A673 (cell line): Measurements from ENCODE around the gene CAVIN1. TPM values are rescaled to one million over a fixed set of nuclear protein-coding genes. Genes with fewer than 3 reads are reported as not detected.
"Not testable (repeated sequence)": the region's sequence is repeated elsewhere in the genome, so short reads cannot be mapped to it uniquely, and the experiment has no call there.

Experiments
- BruUV-seq: library from RNA; stranded (reverse); fragments of 400-500 nt; replicated peaks from 2 replicates; lab custom pipeline; 2021; lab: Mats Ljungman, UMichigan
- CTCF ChIA-PET: fragments of 300-600 bp; sonication (Branson Sonifier 250); formaldehyde crosslinking; loops from one replicate; lab custom pipeline; 2022; ENCODE audit warnings: antibody characterized with exemption; lab: Charles Lee
- POLR2A ChIA-PET: fragments of 300-600 bp; sonication (Branson Sonifier 250); formaldehyde crosslinking; loops from one replicate; lab custom pipeline; 2022; ENCODE audit warnings: antibody characterized with exemption; ENCODE audit not compliant: low non-redundant PET; lab: Charles Lee
- DNase-seq: peaks from one replicate; pipeline ENCODE4 v3.0.0-alpha.2; 2015; ENCODE audit warnings: low spot score
- H3K27ac ChIP-seq: fragments of 200-600 bp; sonication (generic); 2 replicates; pipeline ENCODE4 v1.5.1; 2016; ENCODE audit warnings: mixed run types, low read depth, mild to moderate bottlenecking, mixed read lengths, antibody characterized with exemption, low read length; ENCODE audit not compliant: poor library complexity, severe bottlenecking
- H3K27me3 ChIP-seq: fragments of 200-600 bp; sonication (generic); replicated peaks from 2 replicates; pipeline ENCODE4 v1.6.1; 2017; ENCODE audit warnings: mixed run types, low read depth, mild to moderate bottlenecking, mixed read lengths, antibody characterized with exemption, low read length; ENCODE audit not compliant: insufficient read depth, poor library complexity
- H3K36me3 ChIP-seq: fragments of 200-600 bp; sonication (generic); 2 replicates; pipeline ENCODE4 v1.6.1; 2016; ENCODE audit warnings: mixed run types, mild to moderate bottlenecking, mixed read lengths, antibody characterized with exemption, low read length; ENCODE audit not compliant: insufficient read depth, poor library complexity, severe bottlenecking
- H3K4me1 ChIP-seq: fragments of 200-600 bp; sonication (generic); 2 replicates; pipeline ENCODE4 v1.6.1; 2017; ENCODE audit warnings: mixed run types, mild to moderate bottlenecking, mixed read lengths, antibody characterized with exemption, low read length; ENCODE audit not compliant: insufficient read depth, poor library complexity, severe bottlenecking
- H3K4me3 ChIP-seq: fragments of 200-600 bp; sonication (generic); 2 replicates; pipeline ENCODE4 v1.5.1; 2016; ENCODE audit warnings: low read depth, mixed run types, mild to moderate bottlenecking, mixed read lengths, low read length; ENCODE audit not compliant: poor library complexity, severe bottlenecking
- H3K9me3 ChIP-seq: fragments of 200-600 bp; sonication (generic); 2 replicates; pipeline ENCODE4 v1.6.1; 2016; ENCODE audit warnings: mixed run types, low read depth, mild to moderate bottlenecking, mixed read lengths, antibody characterized with exemption, low read length; ENCODE audit not compliant: poor library complexity, severe bottlenecking
- EZH2 ChIP-seq: fragments of 200-600 bp; sonication (generic); IDR thresholded peaks from 2 replicates; pipeline ENCODE4 v1.6.1; 2017; ENCODE audit warnings: borderline replicate concordance, low read depth, mild to moderate bottlenecking, mixed read lengths, antibody characterized with exemption, low read length; ENCODE audit not compliant: poor library complexity, severe bottlenecking
- intact Hi-C: fragments of 100-400 bp; cut with micrococcal nuclease; formaldehyde crosslinking; loops from one replicate; pipeline ENCODE4 v1.10.0; 2022; ENCODE audit not compliant: unreplicated experiment
- total RNA-seq: library from RNA; stranded (reverse); gene quantifications from 2 replicates; pipeline ENCODE4 v1.2.3, GENCODE V29; 2021
- TF ChIP-seq, protein P1 (sequence below): fragments of 300-800, 200-600 bp; sonication (generic); conservative IDR thresholded peaks from 2 replicates; pipeline ENCODE4 v1.5.1; 2017; ENCODE audit warnings: low read depth, mild to moderate bottlenecking, antibody characterized with exemption, low read length, moderate library complexity, mixed read lengths

The CAVIN1 gene
- total RNA-seq, 1 experiment from 2014 or later, result 19.9 TPM

- no peak overlapping the region for H3K27ac ChIP-seq
- CTCF ChIA-PET, result no interaction called here
Observed at GRCh38 chr17:42399948-42400843, 22.9 kb downstream of the CAVIN1 start.

GRCh38 chr17:42399121-42399520, 23.9 kb downstream of the CAVIN1 start:
- POLR2A ChIA-PET, result no interaction called here
- no peak for DNase-seq

More at GRCh38 chr17:42399948-42400843, 22.9 kb downstream of the CAVIN1 start:
- Histone ChIP-seq H3K36me3 (no peaks in the 10 kb centered on the region), H3K4me1 (no peaks in the 10 kb centered on the region), H3K4me3 (no peak overlapping the region), H3K9me3 (no peaks in the 10 kb centered on the region), H3K27me3 (no peaks in the 10 kb centered on the region)
- BruUV-seq, result no TSS peak
- TF ChIP-seq, protein P1, sequence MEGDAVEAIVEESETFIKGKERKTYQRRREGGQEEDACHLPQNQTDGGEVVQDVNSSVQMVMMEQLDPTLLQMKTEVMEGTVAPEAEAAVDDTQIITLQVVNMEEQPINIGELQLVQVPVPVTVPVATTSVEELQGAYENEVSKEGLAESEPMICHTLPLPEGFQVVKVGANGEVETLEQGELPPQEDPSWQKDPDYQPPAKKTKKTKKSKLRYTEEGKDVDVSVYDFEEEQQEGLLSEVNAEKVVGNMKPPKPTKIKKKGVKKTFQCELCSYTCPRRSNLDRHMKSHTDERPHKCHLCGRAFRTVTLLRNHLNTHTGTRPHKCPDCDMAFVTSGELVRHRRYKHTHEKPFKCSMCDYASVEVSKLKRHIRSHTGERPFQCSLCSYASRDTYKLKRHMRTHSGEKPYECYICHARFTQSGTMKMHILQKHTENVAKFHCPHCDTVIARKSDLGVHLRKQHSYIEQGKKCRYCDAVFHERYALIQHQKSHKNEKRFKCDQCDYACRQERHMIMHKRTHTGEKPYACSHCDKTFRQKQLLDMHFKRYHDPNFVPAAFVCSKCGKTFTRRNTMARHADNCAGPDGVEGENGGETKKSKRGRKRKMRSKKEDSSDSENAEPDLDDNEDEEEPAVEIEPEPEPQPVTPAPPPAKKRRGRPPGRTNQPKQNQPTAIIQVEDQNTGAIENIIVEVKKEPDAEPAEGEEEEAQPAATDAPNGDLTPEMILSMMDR, result no peak
- no peak for TF ChIP-seq EZH2
- POLR2A ChIA-PET, result no interaction called here
- no peak for DNase-seq
- intact Hi-C loops, result no loop called here

DNA sequence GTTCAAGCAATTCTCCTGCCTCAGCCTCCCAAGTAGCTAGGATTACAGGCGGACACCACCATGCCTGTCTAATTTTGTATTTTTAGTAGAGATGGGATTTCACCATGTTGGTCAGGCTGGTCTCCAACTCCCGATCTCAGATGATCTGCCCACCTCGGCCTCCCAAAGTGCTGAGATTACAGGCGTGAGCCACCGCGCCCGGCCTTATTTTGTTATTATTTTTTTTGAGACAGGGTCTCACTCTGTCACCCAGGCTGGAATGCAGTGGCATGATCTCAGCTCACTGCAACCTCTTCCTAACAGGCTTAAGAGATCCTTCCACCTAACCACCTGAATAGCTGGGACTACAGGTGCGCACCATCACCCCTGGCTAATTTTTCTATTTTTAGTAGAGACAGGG, 27.5 kb downstream of the CAVIN1 start:
- H3K9me3 ChIP-seq, H3K4me1 ChIP-seq, BruUV-seq, H3K4me3 ChIP-seq, H3K27ac ChIP-seq, H3K27me3 ChIP-seq, DNase-seq, intact Hi-C loops, H3K36me3 ChIP-seq: not testable (repeated sequence)
- ChIA-PET CTCF (interaction anchor here (0.7 kb wide), 1 partner anchor 46 kb away, joined by 4 read pairs; no protein-coding TSS in a partner anchor), POLR2A (interaction anchor here (0.7 kb wide), 1 partner anchor 42 kb away, joined by 13 read pairs; no protein-coding TSS in a partner anchor)

More at GRCh38 chr17:42399121-42399520, 23.9 kb downstream of the CAVIN1 start:
- no peaks in the 10 kb centered on the region for H3K27me3 ChIP-seq
- H3K9me3 ChIP-seq, result no peaks in the 10 kb centered on the region
- intact Hi-C loops, result no loop called here
- CTCF ChIA-PET, result no interaction called here
- H3K27ac ChIP-seq, result no peak overlapping the region
- no TSS peak for BruUV-seq
- no peak for TF ChIP-seq EZH2
- TF ChIP-seq, protein P1, result no peak
- no peaks in the 10 kb centered on the region for H3K36me3 ChIP-seq
- H3K4me3 ChIP-seq, result no peak overlapping the region
- no peaks in the 10 kb centered on the region for H3K4me1 ChIP-seq
